Effector memory CD4-positive, alpha-beta T cell (primary cell): ENCODE results near the gene MVB12B.
A peak's percentile ranks its signal among the peaks of the same experiment; 100 is the strongest.

Experiments
- DNase-seq, 3 donors: peaks; one replicate each; pipeline ENCODE4 v3.0.0-alpha.2; 2020
- H3K27ac ChIP-seq: 2 replicates; pipeline ENCODE4 v1.7.0; 2013; ENCODE audit warnings: mild to moderate bottlenecking, low read length, moderate library complexity; ENCODE audit not compliant: insufficient read depth, poor library complexity, severe bottlenecking
- H3K27me3 ChIP-seq: replicated peaks from 2 replicates; pipeline ENCODE4 v1.7.0; 2013; ENCODE audit warnings: mild to moderate bottlenecking, low read length; ENCODE audit not compliant: insufficient read depth, control insufficient read depth, poor library complexity, severe bottlenecking
- H3K36me3 ChIP-seq: 2 replicates; pipeline ENCODE4 v1.7.0; 2013; ENCODE audit warnings: mild to moderate bottlenecking, low read length, moderate library complexity; ENCODE audit not compliant: control insufficient read depth, insufficient read depth
- H3K4me1 ChIP-seq: 2 replicates; pipeline ENCODE4 v1.7.0; 2013; ENCODE audit warnings: low read length, mild to moderate bottlenecking; ENCODE audit not compliant: control insufficient read depth, insufficient read depth, poor library complexity, severe bottlenecking
- H3K4me3 ChIP-seq: 2 replicates; pipeline ENCODE4 v1.7.0; 2013; ENCODE audit warnings: low read length, low read depth, mild to moderate bottlenecking; ENCODE audit not compliant: insufficient read depth, poor library complexity, severe bottlenecking
- H3K9me3 ChIP-seq: 2 replicates; pipeline ENCODE4 v1.7.0; 2013; ENCODE audit warnings: mild to moderate bottlenecking, low read length, moderate library complexity; ENCODE audit not compliant: control insufficient read depth

MVB12B gene

DNA sequence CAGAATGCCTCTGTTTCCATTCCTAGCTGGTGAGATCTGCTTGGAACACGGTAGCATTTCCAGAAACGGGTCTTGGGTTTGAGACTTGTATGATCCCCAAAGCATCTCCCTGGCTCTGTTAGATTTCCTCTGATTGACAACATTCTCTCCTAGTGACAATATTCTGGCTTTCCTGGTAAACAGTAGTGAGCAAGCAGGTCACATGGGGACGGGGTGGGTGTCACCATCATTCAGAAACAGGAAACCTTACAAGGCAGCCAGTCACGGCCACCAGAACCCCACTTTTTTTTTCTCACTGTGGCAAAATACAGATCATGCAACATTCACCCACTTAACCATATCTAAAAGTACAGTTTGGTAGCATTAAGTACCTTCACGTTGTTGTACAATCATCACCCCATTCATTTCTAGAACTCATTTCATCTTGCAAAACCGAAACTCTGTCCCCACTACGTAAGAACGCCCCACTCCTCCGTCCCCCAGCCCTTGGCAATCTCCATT is 197.0 kb downstream of the MVB12B start:
- Histone ChIP-seq H3K27me3 (no peaks in the 10 kb centered on the region), H3K36me3 (no peaks in the 10 kb centered on the region), H3K4me3 (peak overlapping the region; percentile 47), H3K27ac (no peak overlapping the region), H3K4me1 (peaks cover 6% of the 10 kb centered on the region), H3K9me3 (no peaks in the 10 kb centered on the region)
- peak in 1 of 3 donors; percentile 18 for DNase-seq

DNA sequence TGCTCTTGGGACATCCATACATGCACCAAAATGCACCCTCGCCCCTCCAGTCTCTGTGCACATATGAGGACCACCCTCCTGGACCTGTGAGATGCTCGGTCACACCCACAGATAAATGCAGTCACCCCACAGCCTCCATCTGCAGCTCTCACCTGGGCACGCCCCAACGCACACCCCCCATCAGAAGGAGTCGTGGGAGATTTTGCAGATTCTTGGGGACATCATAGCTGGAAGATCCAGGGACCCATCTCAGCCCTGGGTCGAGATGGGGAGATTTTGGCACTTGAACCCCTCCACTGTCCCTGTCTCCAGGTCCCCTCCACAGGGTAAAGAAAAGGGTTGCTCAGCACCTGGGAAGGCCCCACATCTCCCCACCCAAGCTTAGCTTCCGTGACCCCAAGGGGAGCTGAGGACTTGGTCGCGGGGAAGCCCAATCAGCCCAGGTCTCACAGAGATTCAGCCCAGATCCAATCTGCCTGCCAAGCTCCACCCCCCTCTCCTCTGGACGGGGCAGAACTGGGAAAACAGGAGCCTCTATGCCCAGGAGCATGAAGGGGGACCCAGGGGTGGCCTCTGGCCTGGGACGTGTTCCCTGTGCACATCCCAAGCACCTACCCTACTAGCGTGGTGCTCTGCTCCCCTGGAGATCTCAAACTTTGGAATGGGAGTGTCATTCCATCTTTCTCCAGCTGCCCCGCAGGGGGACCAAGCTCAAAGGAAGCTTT is 197.9 kb downstream of the MVB12B start:
- Histone ChIP-seq H3K4me3 (peak overlapping the region; percentile 47), H3K4me1 (peaks cover 6% of the 10 kb centered on the region), H3K9me3 (no peaks in the 10 kb centered on the region), H3K27me3 (no peaks in the 10 kb centered on the region), H3K27ac (no peak overlapping the region), H3K36me3 (no peaks in the 10 kb centered on the region)
- DNase-seq = no peak

GRCh38 chr9:126526218-126527108 is 199.8 kb downstream of the MVB12B start:
- H3K36me3 ChIP-seq = no peaks in the 10 kb centered on the region
- no peaks in the 10 kb centered on the region for H3K9me3 ChIP-seq
- H3K27ac ChIP-seq = no peak overlapping the region
- H3K4me3 ChIP-seq = no peak overlapping the region
- H3K4me1 ChIP-seq = peaks cover 6% of the 10 kb centered on the region
- no peaks in the 10 kb centered on the region for H3K27me3 ChIP-seq
- no peak for DNase-seq

GRCh38 chr9:126527109-126527825 is 200.6 kb downstream of the MVB12B start:
- no peaks in the 10 kb centered on the region for H3K36me3 ChIP-seq
- no peak overlapping the region for H3K4me3 ChIP-seq
- no peak overlapping the region for H3K27ac ChIP-seq
- DNase-seq = no peak
- H3K27me3 ChIP-seq = no peaks in the 10 kb centered on the region
- H3K9me3 ChIP-seq = no peaks in the 10 kb centered on the region
- peaks cover 6% of the 10 kb centered on the region for H3K4me1 ChIP-seq

- DNase-seq = no peak
- H3K4me1 ChIP-seq = peaks cover 6% of the 10 kb centered on the region
- H3K9me3 ChIP-seq = no peaks in the 10 kb centered on the region
- H3K27ac ChIP-seq = no peak overlapping the region
- no peaks in the 10 kb centered on the region for H3K27me3 ChIP-seq
- H3K36me3 ChIP-seq = no peaks in the 10 kb centered on the region
- no peak overlapping the region for H3K4me3 ChIP-seq
These were observed 201.5 kb downstream of the MVB12B start for GRCh38 chr9:126528111-126528510.

GRCh38 chr9:126528915-126529314 is 202.3 kb downstream of the MVB12B start:
- Histone ChIP-seq H3K9me3 (no peaks in the 10 kb centered on the region), H3K27me3 (no peaks in the 10 kb centered on the region), H3K36me3 (no peaks in the 10 kb centered on the region), H3K27ac (no peak overlapping the region), H3K4me3 (no peak overlapping the region), H3K4me1 (peaks cover 4% of the 10 kb centered on the region)
- no peak for DNase-seq

DNA sequence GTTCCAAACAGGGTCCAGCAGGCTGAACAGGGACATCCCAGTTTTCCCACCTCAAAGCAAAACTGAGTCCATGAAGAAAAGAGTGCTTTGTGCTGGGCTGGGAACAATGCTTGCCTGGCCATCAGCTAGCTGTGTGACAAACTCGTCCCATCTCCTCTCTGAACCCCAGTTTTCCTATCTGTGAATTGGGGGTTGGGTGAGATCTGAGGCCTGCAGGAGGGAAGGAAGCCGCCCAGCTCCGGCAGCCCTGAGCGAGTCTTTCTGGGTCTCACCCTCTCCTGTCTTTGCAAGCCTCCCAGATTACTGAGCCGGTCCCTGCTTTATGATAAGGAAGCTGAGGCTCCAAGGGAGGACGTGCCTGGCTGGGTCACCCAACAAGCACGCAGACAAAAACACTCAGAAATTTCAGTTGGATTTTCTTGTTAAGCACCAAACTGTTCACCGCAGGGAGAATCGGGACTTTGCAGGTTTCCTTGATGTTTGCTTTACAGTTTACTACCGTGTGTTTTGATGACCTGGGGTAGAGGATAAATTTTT is 204.5 kb downstream of the MVB12B start:
- H3K27me3 ChIP-seq = no peaks in the 10 kb centered on the region

GRCh38 chr9:126531591-126531990 is 205.0 kb downstream of the MVB12B start:
- H3K4me3 ChIP-seq = no peak overlapping the region
- no peaks in the 10 kb centered on the region for H3K36me3 ChIP-seq
- DNase-seq = no peak
- no peak overlapping the region for H3K27ac ChIP-seq
- no peaks in the 10 kb centered on the region for H3K4me1 ChIP-seq
- no peaks in the 10 kb centered on the region for H3K9me3 ChIP-seq
- H3K27me3 ChIP-seq = no peaks in the 10 kb centered on the region

More for the DNA sequence above, 204.5 kb downstream of the MVB12B start:
- Histone ChIP-seq H3K9me3 (no peaks in the 10 kb centered on the region), H3K4me3 (no peak overlapping the region), H3K4me1 (no peaks in the 10 kb centered on the region), H3K36me3 (no peaks in the 10 kb centered on the region), H3K27ac (no peak overlapping the region)
- DNase-seq = no peak

DNA sequence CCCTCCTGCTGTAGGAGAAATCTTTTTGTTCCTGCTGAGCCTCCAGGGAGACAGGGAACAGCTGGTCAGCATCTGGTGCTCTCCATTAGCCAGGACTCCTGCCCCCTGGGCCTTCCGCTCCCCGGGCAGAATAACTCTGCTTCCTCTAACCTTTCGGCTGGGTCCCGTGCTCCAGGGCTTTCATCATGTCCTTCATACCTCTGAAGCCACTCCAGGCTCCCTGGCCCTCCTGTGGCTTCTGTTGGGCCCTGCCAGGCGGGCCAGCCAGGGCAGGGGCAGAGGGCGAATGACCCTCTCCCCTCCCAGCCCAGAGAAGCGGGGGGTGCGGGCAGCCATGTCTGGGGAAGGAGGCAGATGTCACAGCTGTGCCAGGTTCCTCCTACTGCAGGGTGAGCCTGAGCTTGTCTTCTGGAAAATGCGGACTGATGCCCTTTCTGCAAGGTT is 205.4 kb downstream of the MVB12B start:
- DNase-seq = no peak
- H3K27me3 ChIP-seq = no peaks in the 10 kb centered on the region
- H3K27ac ChIP-seq = no peak overlapping the region
- no peaks in the 10 kb centered on the region for H3K36me3 ChIP-seq
- no peaks in the 10 kb centered on the region for H3K4me1 ChIP-seq
- H3K9me3 ChIP-seq = no peaks in the 10 kb centered on the region
- H3K4me3 ChIP-seq = no peak overlapping the region
